Tibial nerve (tissue), 4 donors: ENCODE results near the gene C1orf159. TPM values are rescaled to one million over a fixed set of nuclear protein-coding genes. Genes with fewer than 3 reads are reported as not detected.

Experiments
- DNase-seq, 2 donors: peaks; one replicate each; pipeline ENCODE4 v3.0.0-alpha.2; 2019; ENCODE audit warnings: low spot score in 2 of 2
- H3K27ac ChIP-seq, 4 donors: fragments of 200-600 bp; sonication (generic) in 3 of 4; one replicate each; pipeline ENCODE4 v1.5.1; 2017 to 2019; ENCODE audit warnings: mild to moderate bottlenecking in 1 of 4
- H3K27me3 ChIP-seq, 2 donors: fragments of 200-600 bp; sonication (generic) in 1 of 2; one replicate each; pipeline versions ENCODE4 v1.5.1 to v1.6.0; 2017 to 2019
- H3K36me3 ChIP-seq, 3 donors: fragments of 200-600 bp; sonication (generic); one replicate each; pipeline ENCODE4 v1.5.1; 2018 to 2019
- H3K4me1 ChIP-seq, 4 donors: fragments of 200-600 bp; sonication (generic) in 3 of 4; one replicate each; pipeline ENCODE4 v1.5.1; 2017 to 2019
- H3K4me3 ChIP-seq, 4 donors: fragments of 200-600 bp; sonication (generic) in 3 of 4; one replicate each; pipeline ENCODE4 v1.5.1; 2017 to 2019; ENCODE audit warnings: mild to moderate bottlenecking in 1 of 4, moderate library complexity in 1 of 4
- H3K9me3 ChIP-seq, 4 donors: fragments of 200-600 bp; sonication (generic) in 3 of 4; one replicate each; pipeline ENCODE4 v1.5.1; 2017 to 2019
- EP300 ChIP-seq, 2 donors: sonication (generic); formaldehyde crosslinking; IDR thresholded peaks; one replicate each; pipeline ENCODE4 v1.6.1; 2017; ENCODE audit warnings: antibody characterized with exemption in 2 of 2, mild to moderate bottlenecking in 1 of 2
- POLR2A ChIP-seq, 2 donors: fragments of 450-650 bp; IDR thresholded peaks; one replicate each; pipeline ENCODE4 v1.6.1; 2017; ENCODE audit warnings: antibody characterized with exemption in 2 of 2, mild to moderate bottlenecking in 2 of 2, moderate library complexity in 2 of 2
- WGBS, 2 donors: methylation state at CpG; one replicate each; pipeline ENCODE4 v1.1.5; 2018; 5-methylcytosine and 5-hydroxymethylcytosine counted together
- total RNA-seq, 4 donors: library from RNA; depleted of rRNA; stranded (reverse); fragments of >200 nt; gene quantifications; one replicate each; pipeline ENCODE4 v1.1.0, GENCODE V29; 2016
- TF ChIP-seq, protein P1 (sequence below), 5 experiments: fragments of 200-600 bp in 3 of 5; fragments of 450-650 bp in 2 of 5; sonication (generic) in 3 of 5; IDR thresholded peaks; one replicate each; pipeline ENCODE4 v1.5.1; 2016 to 2019; ENCODE audit warnings: antibody characterized with exemption in 5 of 5, mild to moderate bottlenecking in 3 of 5, moderate library complexity in 2 of 5

The C1orf159 gene
- total RNA-seq, 4 donors from 2014 or later, result 18.4 to 29.4 (median 23.1) TPM

- Histone ChIP-seq H3K27me3 (no peaks in the 10 kb centered on the region), H3K36me3 (no peaks in the 10 kb centered on the region), H3K4me1 (peaks cover 0 to 2% (median under 1%) of the 10 kb centered on the region in 4 donors), H3K4me3 (no peak overlapping the region), H3K9me3 (no peaks in the 10 kb centered on the region), H3K27ac (peak overlapping the region in 1 of 4 donors; percentile 65)
- WGBS, 2 donors, result 85 to 86% methylated on average over 34 to 36 of the region's 45 CpGs
- no peak for DNase-seq
- TF ChIP-seq, protein P1, sequence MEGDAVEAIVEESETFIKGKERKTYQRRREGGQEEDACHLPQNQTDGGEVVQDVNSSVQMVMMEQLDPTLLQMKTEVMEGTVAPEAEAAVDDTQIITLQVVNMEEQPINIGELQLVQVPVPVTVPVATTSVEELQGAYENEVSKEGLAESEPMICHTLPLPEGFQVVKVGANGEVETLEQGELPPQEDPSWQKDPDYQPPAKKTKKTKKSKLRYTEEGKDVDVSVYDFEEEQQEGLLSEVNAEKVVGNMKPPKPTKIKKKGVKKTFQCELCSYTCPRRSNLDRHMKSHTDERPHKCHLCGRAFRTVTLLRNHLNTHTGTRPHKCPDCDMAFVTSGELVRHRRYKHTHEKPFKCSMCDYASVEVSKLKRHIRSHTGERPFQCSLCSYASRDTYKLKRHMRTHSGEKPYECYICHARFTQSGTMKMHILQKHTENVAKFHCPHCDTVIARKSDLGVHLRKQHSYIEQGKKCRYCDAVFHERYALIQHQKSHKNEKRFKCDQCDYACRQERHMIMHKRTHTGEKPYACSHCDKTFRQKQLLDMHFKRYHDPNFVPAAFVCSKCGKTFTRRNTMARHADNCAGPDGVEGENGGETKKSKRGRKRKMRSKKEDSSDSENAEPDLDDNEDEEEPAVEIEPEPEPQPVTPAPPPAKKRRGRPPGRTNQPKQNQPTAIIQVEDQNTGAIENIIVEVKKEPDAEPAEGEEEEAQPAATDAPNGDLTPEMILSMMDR (IDR thresholded peaks at IDR 0.05), result no peak
- TF ChIP-seq EP300 (IDR thresholded peaks at IDR 0.05), result no peak
- no peak for TF ChIP-seq POLR2A (IDR thresholded peaks at IDR 0.05)
These were observed 11.9 kb upstream of the C1orf159 start for GRCh38 chr1:1127551-1128451.

GRCh38 chr1:1125945-1126344 is 10.1 kb upstream of the C1orf159 start:
- WGBS, 2 donors, result 70 to 83% methylated on average over 14 to 18 of the region's 18 CpGs
- peak overlapping the region in 1 of 4 donors; percentile 53 for H3K27ac ChIP-seq

GRCh38 chr1:1124786-1125642 is 9.1 kb upstream of the C1orf159 start:
- TF ChIP-seq POLR2A (IDR thresholded peaks at IDR 0.05) (no peak), EP300 (IDR thresholded peaks at IDR 0.05) (no peak)
- TF ChIP-seq, protein P1 (IDR thresholded peaks at IDR 0.05), result no peak
- Histone ChIP-seq H3K4me1 (peaks cover 0 to 14% (median 6%) of the 10 kb centered on the region in 4 donors), H3K4me3 (no peak overlapping the region), H3K27ac (peak overlapping the region in 1 of 4 donors; percentile 53), H3K36me3 (no peaks in the 10 kb centered on the region), H3K9me3 (no peaks in the 10 kb centered on the region), H3K27me3 (no peaks in the 10 kb centered on the region)
- no peak for DNase-seq
- WGBS, 2 donors, result 60 to 65% methylated on average over 26 to 28 of the region's 29 CpGs

More at GRCh38 chr1:1125945-1126344, 10.1 kb upstream of the C1orf159 start:
- Histone ChIP-seq H3K4me3 (no peak overlapping the region), H3K36me3 (no peaks in the 10 kb centered on the region), H3K9me3 (no peaks in the 10 kb centered on the region), H3K4me1 (peaks cover 0 to 14% (median 6%) of the 10 kb centered on the region in 4 donors), H3K27me3 (no peaks in the 10 kb centered on the region)
- no peak for DNase-seq
- TF ChIP-seq POLR2A (IDR thresholded peaks at IDR 0.05) (no peak), EP300 (IDR thresholded peaks at IDR 0.05) (no peak)
- TF ChIP-seq, protein P1 (IDR thresholded peaks at IDR 0.05), result no peak

DNA sequence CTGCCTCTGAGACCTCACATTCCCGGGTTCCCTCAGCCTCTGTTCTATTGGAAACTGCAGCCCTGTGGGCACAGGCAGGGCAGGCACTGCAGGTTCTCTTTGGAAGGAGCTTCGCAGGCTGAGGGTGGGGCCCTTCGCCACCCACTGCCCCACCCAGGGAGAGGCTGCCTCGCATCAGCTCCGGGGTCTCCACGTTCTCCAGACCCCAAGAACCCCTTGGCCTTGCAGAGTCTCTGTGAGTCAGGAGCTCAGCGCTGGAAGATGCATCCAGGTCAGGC is 8.6 kb upstream of the C1orf159 start:
- Histone ChIP-seq H3K9me3 (no peaks in the 10 kb centered on the region), H3K36me3 (no peaks in the 10 kb centered on the region), H3K27ac (no peak overlapping the region), H3K27me3 (no peaks in the 10 kb centered on the region), H3K4me1 (peaks cover 0 to 14% (median 6%) of the 10 kb centered on the region in 4 donors), H3K4me3 (no peak overlapping the region)
- no peak for TF ChIP-seq POLR2A (IDR thresholded peaks at IDR 0.05)
- TF ChIP-seq, protein P1 (IDR thresholded peaks at IDR 0.05), result no peak
- TF ChIP-seq EP300 (IDR thresholded peaks at IDR 0.05), result no peak
- DNase-seq, result no peak
- WGBS, 2 donors, result 75 to 84% methylated on average over 2 to 7 of the region's 7 CpGs
